GDM1 (cell line): ENCODE results near the gene ZBTB26.
A peak's percentile ranks its signal among the peaks of the same experiment; 100 is the strongest.

ENCODE experiments used
- DNase-seq: peaks from one replicate; lab custom pipeline; 2025; lab: John Stamatoyannopoulos, UW

The ZBTB26 gene, protein sequence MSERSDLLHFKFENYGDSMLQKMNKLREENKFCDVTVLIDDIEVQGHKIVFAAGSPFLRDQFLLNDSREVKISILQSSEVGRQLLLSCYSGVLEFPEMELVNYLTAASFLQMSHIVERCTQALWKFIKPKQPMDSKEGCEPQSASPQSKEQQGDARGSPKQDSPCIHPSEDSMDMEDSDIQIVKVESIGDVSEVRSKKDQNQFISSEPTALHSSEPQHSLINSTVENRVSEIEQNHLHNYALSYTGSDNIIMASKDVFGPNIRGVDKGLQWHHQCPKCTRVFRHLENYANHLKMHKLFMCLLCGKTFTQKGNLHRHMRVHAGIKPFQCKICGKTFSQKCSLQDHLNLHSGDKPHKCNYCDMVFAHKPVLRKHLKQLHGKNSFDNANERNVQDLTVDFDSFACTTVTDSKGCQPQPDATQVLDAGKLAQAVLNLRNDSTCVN

DNA sequence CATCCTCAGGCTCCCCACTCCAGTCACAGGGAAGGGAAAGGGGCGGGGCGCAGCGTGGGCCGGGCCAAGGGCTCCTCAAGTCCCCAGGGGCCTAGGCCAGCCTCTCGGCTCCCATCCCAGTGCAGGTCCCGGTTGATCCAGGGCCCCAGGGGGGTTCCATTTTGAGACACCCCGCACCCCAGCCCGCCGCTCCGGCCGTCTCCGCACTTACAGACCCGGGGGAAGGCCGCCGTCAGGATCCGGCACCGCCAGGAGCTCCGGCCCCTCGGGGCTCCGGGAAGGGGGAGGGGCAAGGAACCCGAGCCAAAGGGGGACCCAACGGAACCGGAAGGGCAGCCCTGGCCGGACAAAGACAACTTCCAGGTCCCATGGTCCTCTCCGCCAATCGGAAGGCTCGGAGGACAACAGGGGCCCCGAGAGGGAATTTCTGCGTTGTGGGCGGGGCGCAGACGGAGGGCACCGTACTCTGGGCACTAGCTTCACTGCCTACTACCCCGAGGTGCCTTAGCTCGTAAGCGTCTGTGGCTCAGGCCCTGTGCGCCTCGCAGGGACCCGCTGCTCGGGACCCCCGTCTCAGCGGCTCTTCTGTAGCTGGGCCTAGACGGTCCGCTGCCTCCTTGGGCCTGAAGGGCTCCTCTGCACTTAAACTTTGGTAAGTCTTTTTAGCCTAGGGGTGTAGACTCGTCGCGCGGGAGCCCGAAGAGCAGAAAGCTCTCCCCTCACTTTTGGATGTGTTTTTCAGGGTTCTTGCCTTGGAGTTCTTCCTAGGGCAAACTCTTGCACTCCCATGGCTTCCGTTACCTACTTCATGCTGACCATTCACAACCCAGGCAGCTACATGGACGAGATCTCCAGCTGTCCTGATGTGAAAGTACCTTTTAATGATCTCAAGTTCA is at the start of gene ZBTB26:
Gene ZBTB26 (minus strand): TSS at position 287 of the 896 bp plus-strand sequence. CDS start 11,578 bp downstream, outside the sequence.
- DNase-seq = peak; percentile 91

DNA sequence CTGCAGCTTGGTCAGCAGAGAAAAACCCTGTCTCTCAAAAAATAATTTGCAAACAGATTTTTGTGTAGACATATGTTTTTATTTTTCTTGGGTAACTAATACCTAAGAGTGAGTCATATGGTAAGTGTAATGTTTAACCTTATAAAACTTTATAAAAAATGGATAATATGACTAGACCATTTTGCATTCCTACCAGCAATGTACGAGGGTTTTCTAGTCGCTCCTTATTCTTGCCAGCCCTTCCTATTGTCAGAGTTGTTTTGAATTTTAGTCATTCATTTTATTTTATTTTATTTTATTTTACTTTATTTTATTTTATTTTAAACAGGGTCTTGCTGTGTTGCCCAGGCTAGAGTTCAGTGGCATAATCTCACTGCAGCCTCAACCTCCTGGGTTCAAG is 47.3 kb upstream of the ZBTB26 start:
- DNase-seq = no peak

DNA sequence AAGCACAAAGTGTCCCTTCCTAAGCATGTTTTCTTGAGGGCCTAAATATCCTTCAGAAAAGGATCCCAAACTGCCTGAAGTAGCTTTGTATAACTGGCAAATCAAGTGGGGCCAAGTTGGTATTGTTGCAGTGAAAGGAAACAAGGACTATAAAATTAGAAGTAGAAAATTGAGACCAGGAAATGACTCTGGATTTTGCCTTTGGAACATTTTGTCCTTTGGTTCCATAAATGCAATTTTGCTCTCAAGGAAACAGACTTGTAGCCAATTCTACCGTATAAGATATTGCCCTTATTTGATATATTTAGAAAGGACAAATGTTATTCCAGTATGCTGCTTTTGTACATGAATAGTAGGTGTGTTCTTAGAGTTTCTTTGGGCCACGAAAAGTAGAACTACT is 43.9 kb upstream of the ZBTB26 start:
- DNase-seq = peak; percentile 3

DNA sequence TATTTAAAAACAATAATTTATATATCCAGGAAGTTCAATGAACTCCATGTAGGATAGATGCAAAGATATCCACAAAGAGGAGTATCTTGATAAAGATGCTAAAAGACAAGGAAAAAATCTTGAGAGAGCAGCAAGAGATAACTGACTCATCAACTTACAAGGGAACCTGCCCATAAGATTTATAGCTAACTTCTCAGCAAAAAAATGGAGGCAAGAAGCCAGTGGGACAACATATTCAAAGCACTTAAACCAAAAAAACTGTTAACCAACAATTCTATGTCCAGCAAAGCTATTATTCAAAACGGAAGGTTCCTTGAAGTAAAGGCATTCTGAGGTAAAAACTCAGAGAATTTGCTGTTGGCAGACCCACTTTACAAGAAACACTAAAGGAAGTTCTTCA is 29.8 kb upstream of the ZBTB26 start:
- DNase-seq = no peak

DNA sequence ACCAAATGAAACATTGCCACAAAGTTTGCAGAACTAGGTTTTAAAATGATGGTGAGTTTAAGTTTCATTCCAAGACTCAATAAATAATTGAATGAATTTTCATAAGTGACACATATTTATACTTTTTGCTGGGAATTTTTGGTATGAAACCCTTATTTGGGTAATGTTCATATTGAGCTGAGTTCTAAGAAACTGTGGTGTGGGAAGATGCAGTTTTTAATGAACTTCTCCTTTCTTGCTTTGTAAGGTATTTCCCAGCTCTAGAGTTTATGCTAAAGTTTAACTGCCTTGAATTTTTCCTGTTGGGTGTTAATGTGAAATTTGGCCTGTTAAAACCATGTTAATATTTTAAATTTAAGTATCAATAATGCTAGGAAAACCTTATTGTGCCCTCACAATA is 24.6 kb upstream of the ZBTB26 start:
- no peak for DNase-seq

DNA sequence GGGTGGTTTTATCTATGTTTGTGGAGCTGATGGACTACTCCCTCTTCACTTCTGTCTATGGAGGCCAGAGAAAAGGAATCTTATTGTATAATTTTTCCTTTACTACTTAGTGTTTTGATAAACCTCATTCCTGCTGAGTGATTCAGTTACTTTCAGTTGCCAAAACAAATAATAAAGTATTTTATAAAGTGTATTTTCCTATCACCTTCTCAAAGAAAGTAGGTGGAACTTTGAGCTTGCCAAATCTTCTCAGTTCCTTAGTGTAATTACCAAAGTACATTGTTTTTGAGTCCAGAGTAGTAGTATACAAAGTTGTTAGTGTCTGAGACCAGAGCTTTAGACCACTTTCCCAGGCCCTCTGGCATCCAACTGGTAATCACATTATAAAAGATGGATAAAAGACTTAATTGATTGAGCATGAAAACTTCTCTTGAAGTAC is 23.0 kb upstream of the ZBTB26 start:
- DNase-seq = no peak

DNA sequence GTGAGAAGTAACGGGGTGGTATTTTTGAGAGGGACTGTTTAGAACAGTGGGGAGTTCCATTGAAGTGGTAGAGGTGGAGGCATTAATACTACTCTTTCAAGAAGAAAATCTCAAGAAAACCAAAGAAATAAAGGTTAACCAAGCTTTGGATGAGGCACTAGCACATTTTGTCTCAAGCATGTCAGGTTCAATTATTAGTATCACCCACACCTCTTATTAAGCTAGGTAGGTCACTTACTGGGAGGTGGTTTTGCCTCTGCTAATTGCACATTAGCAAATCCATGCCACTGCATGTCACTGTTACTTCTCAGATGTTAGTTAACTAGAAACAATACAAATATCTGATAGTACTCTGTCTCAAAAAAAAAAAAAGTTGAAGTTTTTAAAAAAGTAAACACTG is 19.7 kb upstream of the ZBTB26 start:
- no peak for DNase-seq

DNA sequence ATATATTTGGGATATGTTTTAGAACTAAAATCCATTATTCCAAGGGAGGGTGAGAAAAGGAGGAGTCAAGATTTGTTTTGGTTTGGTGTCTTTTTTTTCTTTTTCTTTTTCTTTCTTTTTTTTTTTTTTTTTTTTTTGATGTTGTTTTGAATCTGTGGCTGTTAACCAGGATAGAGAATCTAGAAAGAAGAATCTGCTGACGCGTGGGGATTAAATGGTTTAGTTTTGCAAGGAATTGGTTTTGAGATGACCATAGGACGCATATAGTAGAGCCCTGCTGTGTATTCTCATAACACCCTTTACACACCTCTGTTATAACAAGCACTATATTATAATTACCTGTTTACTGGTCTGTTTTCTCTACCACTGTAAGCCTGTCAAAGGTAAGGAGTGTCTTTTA is 19.0 kb upstream of the ZBTB26 start:
- DNase-seq = no peak

DNA sequence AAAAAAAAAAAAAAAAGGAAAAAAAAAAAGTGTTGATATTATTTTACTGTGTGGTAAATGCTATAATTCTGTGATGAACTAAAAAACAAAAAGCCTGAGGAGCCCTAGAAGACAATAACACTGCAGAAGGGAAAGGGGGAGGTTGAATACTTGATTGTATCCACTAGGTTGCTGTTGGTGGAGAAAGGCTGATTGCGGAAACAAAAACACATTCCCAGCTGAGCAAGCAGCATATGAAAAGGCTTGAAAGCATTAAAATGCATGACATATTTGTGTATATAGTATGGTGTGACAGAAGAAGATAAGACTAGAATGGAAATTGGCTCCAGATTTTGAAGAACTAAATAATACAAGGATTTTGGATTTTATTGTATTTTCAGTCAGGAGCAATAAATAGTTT is 18.4 kb upstream of the ZBTB26 start:
- no peak for DNase-seq

DNA sequence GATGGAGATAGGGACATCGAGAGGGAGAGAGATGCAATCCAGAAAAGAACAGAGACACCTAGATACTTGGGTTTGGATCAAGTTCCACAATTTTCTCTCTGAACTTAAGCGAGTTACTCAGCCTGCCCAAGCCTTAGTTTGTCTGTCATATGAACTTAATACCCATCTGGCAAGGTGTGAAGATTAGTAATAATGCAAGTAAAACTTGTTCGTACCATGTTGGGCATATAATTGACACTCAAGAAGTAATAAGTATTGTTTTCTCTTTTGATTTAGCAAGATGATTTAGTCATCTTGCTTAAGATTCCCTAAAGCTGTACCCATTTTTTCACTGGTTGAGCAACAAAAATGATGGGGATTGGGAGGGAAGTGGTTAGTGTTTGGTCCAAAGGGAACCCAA is 17.0 kb upstream of the ZBTB26 start:
- DNase-seq = no peak

DNA sequence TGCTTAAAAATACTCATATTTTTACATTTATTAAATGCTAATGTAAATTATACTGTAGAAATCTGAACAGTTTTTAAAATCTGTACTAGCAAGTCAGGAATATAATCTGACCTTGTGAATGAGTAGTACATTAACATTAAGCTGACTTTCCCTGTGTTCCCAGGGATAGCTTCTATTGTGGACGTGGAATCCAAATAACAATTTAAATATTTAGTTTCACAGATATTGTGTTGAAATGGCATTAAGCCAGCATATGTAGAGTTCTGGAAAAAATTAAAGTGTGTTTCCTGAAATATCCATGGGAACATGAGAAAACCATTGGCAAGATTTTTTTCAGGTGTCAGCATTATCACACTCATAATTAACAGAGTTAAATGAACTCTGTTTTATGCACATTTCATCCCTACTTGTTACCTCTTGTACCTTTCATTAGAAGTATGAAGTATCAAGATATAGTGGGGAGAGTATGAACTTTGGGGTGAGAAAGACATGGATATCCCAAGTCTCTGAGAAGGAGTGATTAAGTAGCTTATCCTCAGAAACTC is 15.2 kb upstream of the ZBTB26 start:
- no peak for DNase-seq

DNA sequence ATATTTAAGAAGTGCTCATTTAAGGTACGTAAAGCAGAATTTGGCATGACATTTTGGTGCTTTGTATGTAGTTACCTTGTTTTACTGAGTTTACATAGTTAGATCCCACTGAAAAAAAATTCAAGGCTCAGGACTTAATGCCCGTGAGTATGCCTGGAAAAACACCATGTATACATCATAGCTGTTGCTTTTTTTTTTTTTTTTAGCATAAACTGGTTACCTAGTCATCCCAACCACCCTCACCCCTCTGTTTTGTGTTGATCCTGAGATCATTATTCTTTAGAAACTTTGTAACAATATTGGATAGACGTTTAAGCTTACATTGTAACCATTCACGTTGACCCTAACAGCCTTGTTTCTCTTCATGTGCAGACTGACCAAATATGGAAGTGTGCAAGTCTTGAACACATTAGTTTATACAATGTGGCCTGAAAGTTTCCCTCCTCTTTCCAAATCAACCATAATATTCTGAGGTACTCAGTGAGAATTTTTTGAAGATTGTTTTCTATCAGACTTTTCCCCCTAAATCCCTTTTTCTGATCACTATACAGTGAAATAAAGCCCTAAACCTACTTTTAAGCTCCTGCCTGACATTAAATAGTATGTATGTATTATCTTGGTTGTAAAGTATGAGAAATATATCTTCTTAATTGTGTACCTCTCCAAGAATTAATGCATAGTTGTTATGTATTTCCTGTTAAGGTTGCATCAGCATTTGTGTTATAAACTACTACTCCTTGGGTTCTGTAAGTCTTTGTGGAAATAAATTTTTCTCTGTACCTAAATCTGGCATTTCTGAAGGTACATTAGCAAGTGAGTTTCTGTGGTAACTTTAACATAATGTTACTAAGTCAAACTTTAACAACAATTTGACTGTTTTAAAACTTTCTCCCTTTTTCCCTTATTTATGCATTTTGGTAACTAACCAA is 13.9 kb upstream of the ZBTB26 start:
- DNase-seq = no peak

DNA sequence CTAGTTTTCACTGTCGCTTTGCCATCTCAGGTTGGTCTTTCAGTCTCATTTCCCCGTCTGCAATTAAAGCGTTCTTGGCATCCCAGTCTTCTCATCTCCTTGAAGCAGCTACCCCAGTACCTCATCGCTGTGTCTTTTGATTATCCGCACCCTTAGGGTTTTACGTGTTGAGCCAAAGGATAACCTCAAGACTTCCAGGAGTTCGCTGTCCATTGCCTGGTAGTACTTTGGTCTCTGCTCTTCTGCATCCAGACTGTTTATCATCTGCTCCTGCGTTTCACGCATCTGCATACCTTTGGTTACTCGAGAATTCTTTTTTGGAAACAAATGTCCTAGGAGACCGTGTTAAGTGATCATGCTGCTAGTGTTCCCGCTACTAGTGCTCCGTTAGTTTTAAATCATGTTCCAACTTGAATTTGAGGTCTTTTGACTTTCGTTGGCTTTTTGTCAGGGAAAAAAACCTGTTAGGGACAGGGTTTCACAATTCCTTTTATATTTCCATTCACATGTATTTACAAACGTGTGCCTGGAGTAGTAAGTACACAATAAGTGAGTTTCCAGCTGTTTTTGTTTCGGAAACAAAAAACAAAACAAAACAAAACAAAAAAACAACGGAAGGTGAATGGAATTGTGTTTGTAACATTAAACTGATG is 10.4 kb upstream of the ZBTB26 start:
- no peak for DNase-seq

DNA sequence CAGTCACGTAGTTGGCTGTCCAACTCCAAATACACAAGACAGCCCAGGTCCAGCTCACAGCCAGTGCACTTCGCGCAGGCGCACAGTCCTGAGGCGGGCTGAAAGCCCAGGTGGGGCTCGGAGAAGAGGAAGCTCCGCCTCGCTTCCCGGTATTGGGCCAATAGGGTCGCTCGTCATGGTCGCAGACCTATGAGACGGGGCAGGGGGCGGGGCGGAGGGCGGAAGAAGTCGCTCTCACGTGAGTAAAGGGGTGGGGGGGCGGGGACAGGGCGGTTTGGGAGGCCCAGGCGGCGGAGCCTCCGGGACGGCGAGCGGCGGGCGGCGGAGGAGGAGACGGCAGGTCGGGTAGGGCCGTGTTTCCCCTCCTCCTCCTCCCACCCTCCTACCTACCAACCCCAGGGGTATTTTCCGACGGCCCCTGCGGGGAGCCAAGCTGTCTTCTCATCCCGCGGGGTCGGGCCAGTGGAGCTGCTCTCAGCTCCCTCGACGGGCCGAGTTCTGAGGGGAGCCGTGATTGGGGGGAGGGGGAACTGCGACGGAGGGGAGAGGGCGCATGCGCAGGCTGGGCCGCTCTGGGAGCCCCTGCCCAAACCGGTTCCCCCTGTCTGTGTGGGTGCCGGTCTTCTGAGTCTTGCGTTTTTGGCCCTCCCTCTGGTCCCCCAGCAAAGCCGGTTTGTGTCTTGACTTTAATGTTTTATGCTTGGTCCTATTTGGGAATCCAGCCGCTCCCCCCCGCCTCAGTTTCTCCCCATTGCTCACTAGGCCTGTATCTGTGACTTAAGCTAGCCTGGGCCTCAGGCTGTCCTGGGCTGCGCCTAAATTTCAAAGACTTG is 9.7 kb upstream of the ZBTB26 start, which contains the start of gene RABGAP1:
Gene RABGAP1 (plus strand): TSS at position 272 of the 833 bp plus-strand sequence. CDS start 16,040 bp downstream, outside the sequence.
- peak; percentile 96 for DNase-seq

DNA sequence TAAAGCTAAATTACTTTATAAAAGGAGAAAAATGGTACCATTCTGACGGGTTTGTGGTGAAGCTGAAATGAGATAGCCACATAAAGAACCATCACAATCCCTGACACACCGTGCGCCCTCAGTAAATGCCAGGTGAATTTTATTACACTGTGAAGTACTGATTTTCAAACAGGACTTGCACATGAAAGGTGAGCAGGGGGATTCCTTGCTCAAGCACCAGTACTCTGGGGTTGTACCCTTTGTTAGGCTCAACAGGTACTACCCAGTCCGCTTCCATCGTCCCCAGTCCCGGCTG is 9.1 kb upstream of the ZBTB26 start:
- DNase-seq = no peak

DNA sequence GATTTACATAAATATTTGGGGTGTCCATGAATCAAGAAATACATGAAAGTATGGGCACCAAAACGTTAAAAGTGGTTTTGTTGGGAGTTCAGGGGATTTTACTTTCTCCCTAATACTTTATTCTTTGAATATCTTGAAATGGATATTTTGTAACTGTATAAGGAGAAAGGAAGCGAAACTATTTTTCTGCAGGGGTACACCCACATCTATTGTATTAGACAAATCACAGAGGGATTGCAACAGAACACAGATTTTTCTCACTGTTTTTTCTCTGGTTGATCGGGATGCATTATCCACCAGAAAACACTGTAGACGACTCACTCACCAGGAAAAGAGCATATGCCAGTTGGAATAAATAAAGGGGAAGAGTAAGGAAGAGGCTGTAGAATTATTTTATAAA is 8.3 kb upstream of the ZBTB26 start:
- no peak for DNase-seq

DNA sequence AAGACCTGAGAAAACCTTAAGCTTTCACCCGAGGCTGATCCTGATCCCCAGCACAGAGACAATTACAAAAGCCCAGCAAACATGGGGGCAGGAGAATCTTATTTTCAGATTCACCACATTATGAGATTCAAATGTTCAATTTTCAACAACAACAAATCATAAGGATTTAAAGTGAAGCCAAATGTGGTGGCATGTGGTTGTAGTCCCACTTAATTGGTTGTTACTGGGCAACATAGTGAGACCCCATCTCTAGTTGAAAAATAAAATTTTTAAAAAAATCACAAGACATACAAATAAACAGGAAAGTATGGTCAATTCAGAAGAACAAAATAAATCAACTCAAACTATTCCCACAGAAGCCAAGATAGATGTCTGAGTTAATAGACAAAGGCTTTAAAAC is 5.6 kb upstream of the ZBTB26 start:
- DNase-seq = no peak

DNA sequence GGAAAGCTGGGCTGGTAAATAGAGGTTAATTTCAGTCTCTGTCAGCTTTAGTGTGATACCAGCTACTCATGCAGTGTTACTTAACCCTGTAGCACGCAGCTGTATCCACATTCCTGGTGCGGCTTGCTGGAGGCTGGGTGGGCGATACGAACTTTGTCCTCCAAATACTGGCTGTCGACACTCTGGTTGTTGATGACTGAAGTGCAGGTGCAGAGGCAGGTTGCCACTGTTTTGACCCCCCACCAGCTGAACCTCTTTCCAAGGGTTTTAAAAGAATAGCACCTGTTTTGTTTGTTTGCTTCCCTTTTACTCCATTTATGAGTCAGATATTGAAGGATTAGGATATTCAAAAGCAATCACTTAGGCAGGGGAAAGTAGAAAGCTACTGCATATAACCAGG is 5.2 kb upstream of the ZBTB26 start:
- DNase-seq = no peak

DNA sequence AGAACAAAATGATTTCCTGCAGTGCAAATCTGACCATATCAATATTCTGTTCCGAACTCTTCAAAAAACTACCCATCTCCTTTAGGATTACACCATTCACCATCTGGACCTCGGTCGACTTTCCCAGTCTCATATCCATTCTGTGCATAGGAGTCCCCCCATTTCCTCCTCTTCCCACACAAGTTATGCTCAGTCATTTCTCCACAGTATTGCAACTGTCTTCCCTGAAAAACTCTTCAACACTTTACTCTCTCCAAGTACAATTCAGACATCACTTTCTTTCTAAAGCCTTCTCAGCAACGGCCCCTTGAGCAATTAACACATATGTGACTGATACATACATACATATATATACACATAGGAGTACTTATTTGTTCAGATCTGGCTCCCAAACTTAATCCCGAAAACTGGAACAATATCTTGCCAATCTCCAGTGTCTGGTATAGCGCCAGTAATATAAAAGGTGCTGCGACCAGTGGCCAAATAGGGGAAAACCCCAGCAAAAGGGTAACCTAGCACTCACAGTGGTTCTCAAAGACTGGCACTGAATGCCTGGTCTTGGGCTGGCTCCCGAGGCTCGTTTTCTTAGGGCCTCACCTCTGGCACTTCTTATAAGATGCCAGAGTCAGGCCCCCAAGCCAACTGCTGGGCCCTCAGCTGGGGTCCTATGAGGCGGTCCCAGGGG is 629 bp downstream of the ZBTB26 start:
- no peak for DNase-seq
